Measurements from ENCODE around the gene ODC1. TPM values are rescaled to one million over a fixed set of nuclear protein-coding genes. Genes with fewer than 3 reads are reported as not detected.

Gene ODC1
- total RNA-seq, 1 donor from 2014 or later, result 37.2 TPM

- DNase-seq (ENCODE audit: missing footprints), result no peak
- ATAC-seq, result no peak
- intact Hi-C loops (cut with DNase I), result no loop called here
Measured at GRCh38 chr2:10481055-10481665, 33.0 kb upstream of the ODC1 start.

- no peak for DNase-seq (ENCODE audit: missing footprints)
- intact Hi-C loops (cut with DNase I), result no loop called here
- no peak for ATAC-seq
Measured at GRCh38 chr2:10480359-10480949, 32.3 kb upstream of the ODC1 start.

- intact Hi-C loops (cut with DNase I), result no loop called here
- ATAC-seq (no peak), DNase-seq (ENCODE audit: missing footprints) (no peak)
Measured at GRCh38 chr2:10478916-10479315, 30.8 kb upstream of the ODC1 start.

GRCh38 chr2:10478298-10478625 lies 30.1 kb upstream of the ODC1 start:
- ATAC-seq (no peak), DNase-seq (ENCODE audit: missing footprints) (no peak)
- intact Hi-C loops (cut with DNase I), result no loop called here

GRCh38 chr2:10477443-10478297 lies 29.5 kb upstream of the ODC1 start:
- DNase-seq (ENCODE audit: missing footprints), result no peak
- ATAC-seq, result no peak
- intact Hi-C loops (cut with DNase I), result no loop called here

GRCh38 chr2:10476723-10477442 lies 28.8 kb upstream of the ODC1 start:
- no peak for ATAC-seq
- intact Hi-C loops (cut with DNase I), result no loop called here
- DNase-seq (ENCODE audit: missing footprints), result no peak

- no peak for ATAC-seq
- DNase-seq (ENCODE audit: missing footprints), result no peak
- intact Hi-C loops (cut with DNase I), result no loop called here
Measured at GRCh38 chr2:10475811-10476660, 27.9 kb upstream of the ODC1 start.

- intact Hi-C loops (cut with DNase I), result no loop called here
- no peak for ATAC-seq
- DNase-seq (ENCODE audit: missing footprints), result no peak
Measured at GRCh38 chr2:10475221-10475722, 27.1 kb upstream of the ODC1 start.

GRCh38 chr2:10473121-10473756 lies 25.1 kb upstream of the ODC1 start:
- intact Hi-C loops (cut with DNase I), result no loop called here
- ATAC-seq (no peak), DNase-seq (ENCODE audit: missing footprints) (no peak)

- intact Hi-C loops (cut with DNase I), result no loop called here
- ATAC-seq (no peak), DNase-seq (ENCODE audit: missing footprints) (no peak)
Measured at GRCh38 chr2:10471955-10472354, 23.8 kb upstream of the ODC1 start.

- DNase-seq (ENCODE audit: missing footprints) (no peak), ATAC-seq (no peak)
- intact Hi-C loops (cut with DNase I), result no loop called here
Measured at GRCh38 chr2:10471046-10471571, 23.0 kb upstream of the ODC1 start.

GRCh38 chr2:10469955-10470608 lies 22.0 kb upstream of the ODC1 start:
- peak; percentile 52 for ATAC-seq
- no peak for DNase-seq (ENCODE audit: missing footprints)
- intact Hi-C loops (cut with DNase I), result no loop called here

- intact Hi-C loops (cut with DNase I), result no loop called here
- no peak for DNase-seq (ENCODE audit: missing footprints)
- ATAC-seq, result no peak
Measured at GRCh38 chr2:10469301-10469700, 21.2 kb upstream of the ODC1 start.

- intact Hi-C loops (cut with DNase I), result no loop called here
- no peak for ATAC-seq
- no peak for DNase-seq (ENCODE audit: missing footprints)
Measured at GRCh38 chr2:10467401-10467800, 19.3 kb upstream of the ODC1 start.

- no peak for DNase-seq (ENCODE audit: missing footprints)
- ATAC-seq, result no peak
- intact Hi-C loops (cut with DNase I), result no loop called here
Measured at GRCh38 chr2:10466801-10467200, 18.7 kb upstream of the ODC1 start.

- intact Hi-C loops (cut with DNase I), result no loop called here
- ATAC-seq (no peak), DNase-seq (ENCODE audit: missing footprints) (no peak)
Measured at GRCh38 chr2:10465910-10466309, 17.8 kb upstream of the ODC1 start.
